K562 (cell line): ENCODE measurements around the gene PRCD. TPM values are rescaled to one million over a fixed set of nuclear protein-coding genes. Genes with fewer than 3 reads are reported as not detected.
A peak's percentile ranks its signal among the peaks of the same experiment; 100 is the strongest.

Experiments used
- ADNP ChIP-seq: fragments of 200-800 bp; sonication (Bioruptor generic); IDR thresholded peaks from 2 replicates; pipeline ENCODE4 v1.6.1; 2016; ENCODE audit warnings: missing genetic modification characterization, missing compliant biosample characterization
- BRD4 ChIP-seq: fragments of 200-600 bp; sonication (generic); IDR thresholded peaks from 2 replicates; pipeline ENCODE4 v1.6.1; 2017; ENCODE audit warnings: inconsistent platforms
- BRF2 ChIP-seq: IDR thresholded peaks from 3 replicates; pipeline ENCODE4 v1.6.1; 2011; ENCODE audit warnings: borderline replicate concordance, mild to moderate bottlenecking; ENCODE audit not compliant: insufficient read length, insufficient read depth
- CHD4 ChIP-seq: fragments of 200-600 bp; sonication (generic); IDR thresholded peaks from 3 replicates; pipeline ENCODE4 v1.6.1; 2012; ENCODE audit warnings: low read depth, mild to moderate bottlenecking, mixed read lengths, low read length, inconsistent platforms; ENCODE audit not compliant: insufficient read depth, insufficient replicate concordance, poor library complexity, severe bottlenecking
- GATA2 ChIP-seq: sonication (generic); formaldehyde crosslinking; IDR thresholded peaks from 2 replicates; pipeline ENCODE4 v1.4.0; 2020; ENCODE audit warnings: mild to moderate bottlenecking, missing genetic modification reagents
- HDAC8 ChIP-seq: fragments of 450-650 bp; IDR thresholded peaks from 2 replicates; pipeline ENCODE4 v1.6.1; 2016; ENCODE audit warnings: mild to moderate bottlenecking, missing genetic modification characterization, moderate library complexity, missing compliant biosample characterization
- RAD21 ChIP-seq, 2 experiments: fragments of 250-450 bp in 1 of 2; fragments of 450-650 bp in 1 of 2; sonication (Bioruptor Pico) in 1 of 2; formaldehyde crosslinking in 1 of 2; IDR thresholded peaks in 1 of 2; conservative IDR thresholded peaks in 1 of 2; 2 replicates each; pipeline versions ENCODE4 v1.4.0 to v1.8.0; 2020 to 2022; ENCODE audit warnings: mild to moderate bottlenecking in 2 of 2, moderate library complexity in 1 of 2
- RBM17 ChIP-seq: fragments of 200-400 bp; formaldehyde crosslinking; IDR thresholded peaks from 2 replicates; pipeline ENCODE4 v1.6.1; 2017; ENCODE audit warnings: low read depth, mild to moderate bottlenecking, low read length, borderline replicate concordance
- SMARCE1 ChIP-seq: fragments of 450-650 bp; IDR thresholded peaks from 2 replicates; pipeline ENCODE4 v1.7.1; 2016; ENCODE audit warnings: mild to moderate bottlenecking
- STAT5B ChIP-seq: fragments of 250-450 bp; sonication (Bioruptor Pico); IDR thresholded peaks from 2 replicates; pipeline ENCODE4 v1.8.0; 2021; ENCODE audit warnings: mild to moderate bottlenecking, inconsistent platforms
- YY1 ChIP-seq, 3 experiments: IDR thresholded peaks; 2 replicates each; pipeline ENCODE4 v1.6.1; 2011; ENCODE audit warnings: low read length in 2 of 3, mild to moderate bottlenecking in 2 of 3, moderate library complexity in 2 of 3, borderline replicate concordance in 1 of 3, control low read depth in 1 of 3, low read depth in 1 of 3; ENCODE audit not compliant: insufficient read depth in 3 of 3, insufficient replicate concordance in 2 of 3, control insufficient read depth in 1 of 3, insufficient read length in 1 of 3; ENCODE audit errors: extremely low read depth in 1 of 3
- ZBTB8A ChIP-seq: fragments of 450-650 bp; IDR thresholded peaks from 2 replicates; pipeline ENCODE4 v1.6.1; 2018; ENCODE audit warnings: mild to moderate bottlenecking, moderate library complexity; ENCODE audit not compliant: partially characterized antibody
- ZFP30 ChIP-seq: fragments of 250-450 bp; sonication (Bioruptor Pico); IDR thresholded peaks from 2 replicates; pipeline ENCODE4 v1.8.0; 2022; ENCODE audit warnings: moderate library complexity, mild to moderate bottlenecking, inconsistent platforms, borderline replicate concordance
- ZNF143 ChIP-seq: sonication (generic); formaldehyde crosslinking; IDR thresholded peaks from 2 replicates; pipeline ENCODE4 v1.9.0; 2022; ENCODE audit warnings: mild to moderate bottlenecking, missing genetic modification reagents
- ZNF76 ChIP-seq: fragments of 250-450 bp; sonication (Bioruptor Pico); IDR thresholded peaks from 2 replicates; pipeline ENCODE4 v1.4.0; 2020; ENCODE audit warnings: mild to moderate bottlenecking, moderate library complexity, borderline replicate concordance
- polyA plus RNA-seq, 8 experiments: library from polyadenylated mRNA; depleted of rRNA in 4 of 8; stranded (reverse) in 5 of 8; unstranded in 3 of 8; fragments of >200 nt; fragmentation: Nextera tagmentation in 2 of 8; fragmentation: Illumina TruSeq in 1 of 8; extraction: Ambion mirVana in 2 of 8; extraction: Trizol in 1 of 8; gene quantifications; 2 replicates each; pipeline versions ENCODE4 v1.2.1 to v1.2.3, GENCODE V29; 2011 to 2014; ENCODE audit warnings: inconsistent platforms in 1 of 8, missing spikeins in 1 of 8
- total RNA-seq, 7 experiments: library from RNA; depleted of rRNA in 6 of 7; stranded (reverse); fragments of >200 nt in 6 of 7; fragmentation: Illumina TruSeq in 2 of 7; extraction: Trizol in 2 of 7; gene quantifications; 2 replicates each; pipeline versions ENCODE4 v1.2.1 to v1.2.3, GENCODE V29; 2011 to 2021; ENCODE audit warnings: low replicate concordance in 1 of 7
- TF ChIP-seq, protein P1 (sequence below): fragments of 450-650 bp; formaldehyde crosslinking; IDR thresholded peaks from 2 replicates; pipeline ENCODE4 v1.4.0; 2022; ENCODE audit warnings: missing genetic modification characterization
- TF ChIP-seq, protein P2 (sequence below): fragments of 250-450 bp; sonication (Bioruptor Pico); IDR thresholded peaks from 2 replicates; pipeline ENCODE4 v1.5.0; 2021
- TF ChIP-seq, protein P3 (sequence below), 2 experiments: fragments of 450-650 bp; IDR thresholded peaks; 2 replicates each; pipeline ENCODE4 v1.6.1; 2018; ENCODE audit warnings: mild to moderate bottlenecking in 2 of 2, low read depth in 1 of 2; ENCODE audit not compliant: partially characterized antibody in 2 of 2

Gene PRCD
- total and polyA plus RNA-seq, 9 of the 15 experiments (the other 6 are each of a cell fraction or from before 2014, with no cell fraction given), result 0.20 to 0.25 (median 0.21) TPM; not detected in 6

- TF ChIP-seq ZNF143 (CRISPR knock-in tag) (no peak), RBM17 (no peak), HDAC8 (tag) (no peak), YY1 (IDR thresholded peaks at IDR 0.05; ENCODE audit: borderline replicate concordance in 1 of 3, control insufficient read depth in 1 of 3, extremely low read depth in 1 of 3, insufficient read depth in 3 of 3, insufficient read length in 1 of 3, insufficient replicate concordance in 2 of 3, low read depth in 1 of 3, low read length in 2 of 3) (no peak), CHD4 (no peak), ZBTB8A (no peak), RAD21 (CRISPR knock-in tag; conservative IDR thresholded peaks at IDR 0.05 in 1 of 2, IDR thresholded peaks at IDR 0.05 in 1 of 2) (no peak), ZNF76 (CRISPR knock-in tag) (no peak), ZFP30 (CRISPR knock-in tag) (no peak), BRD4 (no peak), GATA2 (CRISPR knock-in tag) (no peak), STAT5B (no peak), BRF2 (no peak), ADNP (tag) (0 out of 2 replicates have a peak, but pooled peaks have one; percentile 39), SMARCE1 (peak; percentile 46; the same call in 1 of the 2 replicates)
- TF ChIP-seq, protein P1, sequence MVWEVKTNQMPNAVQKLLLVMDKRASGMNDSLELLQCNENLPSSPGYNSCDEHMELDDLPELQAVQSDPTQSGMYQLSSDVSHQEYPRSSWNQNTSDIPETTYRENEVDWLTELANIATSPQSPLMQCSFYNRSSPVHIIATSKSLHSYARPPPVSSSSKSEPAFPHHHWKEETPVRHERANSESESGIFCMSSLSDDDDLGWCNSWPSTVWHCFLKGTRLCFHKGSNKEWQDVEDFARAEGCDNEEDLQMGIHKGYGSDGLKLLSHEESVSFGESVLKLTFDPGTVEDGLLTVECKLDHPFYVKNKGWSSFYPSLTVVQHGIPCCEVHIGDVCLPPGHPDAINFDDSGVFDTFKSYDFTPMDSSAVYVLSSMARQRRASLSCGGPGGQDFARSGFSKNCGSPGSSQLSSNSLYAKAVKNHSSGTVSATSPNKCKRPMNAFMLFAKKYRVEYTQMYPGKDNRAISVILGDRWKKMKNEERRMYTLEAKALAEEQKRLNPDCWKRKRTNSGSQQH (CRISPR knock-in tag), result no peak
- TF ChIP-seq, protein P2, sequence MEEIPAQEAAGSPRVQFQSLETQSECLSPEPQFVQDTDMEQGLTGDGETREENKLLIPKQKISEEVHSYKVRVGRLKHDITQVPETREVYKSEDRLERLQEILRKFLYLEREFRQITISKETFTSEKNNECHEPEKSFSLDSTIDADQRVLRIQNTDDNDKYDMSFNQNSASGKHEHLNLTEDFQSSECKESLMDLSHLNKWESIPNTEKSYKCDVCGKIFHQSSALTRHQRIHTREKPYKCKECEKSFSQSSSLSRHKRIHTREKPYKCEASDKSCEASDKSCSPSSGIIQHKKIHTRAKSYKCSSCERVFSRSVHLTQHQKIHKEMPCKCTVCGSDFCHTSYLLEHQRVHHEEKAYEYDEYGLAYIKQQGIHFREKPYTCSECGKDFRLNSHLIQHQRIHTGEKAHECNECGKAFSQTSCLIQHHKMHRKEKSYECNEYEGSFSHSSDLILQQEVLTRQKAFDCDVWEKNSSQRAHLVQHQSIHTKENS (CRISPR knock-in tag), result no peak
- TF ChIP-seq, protein P3, sequence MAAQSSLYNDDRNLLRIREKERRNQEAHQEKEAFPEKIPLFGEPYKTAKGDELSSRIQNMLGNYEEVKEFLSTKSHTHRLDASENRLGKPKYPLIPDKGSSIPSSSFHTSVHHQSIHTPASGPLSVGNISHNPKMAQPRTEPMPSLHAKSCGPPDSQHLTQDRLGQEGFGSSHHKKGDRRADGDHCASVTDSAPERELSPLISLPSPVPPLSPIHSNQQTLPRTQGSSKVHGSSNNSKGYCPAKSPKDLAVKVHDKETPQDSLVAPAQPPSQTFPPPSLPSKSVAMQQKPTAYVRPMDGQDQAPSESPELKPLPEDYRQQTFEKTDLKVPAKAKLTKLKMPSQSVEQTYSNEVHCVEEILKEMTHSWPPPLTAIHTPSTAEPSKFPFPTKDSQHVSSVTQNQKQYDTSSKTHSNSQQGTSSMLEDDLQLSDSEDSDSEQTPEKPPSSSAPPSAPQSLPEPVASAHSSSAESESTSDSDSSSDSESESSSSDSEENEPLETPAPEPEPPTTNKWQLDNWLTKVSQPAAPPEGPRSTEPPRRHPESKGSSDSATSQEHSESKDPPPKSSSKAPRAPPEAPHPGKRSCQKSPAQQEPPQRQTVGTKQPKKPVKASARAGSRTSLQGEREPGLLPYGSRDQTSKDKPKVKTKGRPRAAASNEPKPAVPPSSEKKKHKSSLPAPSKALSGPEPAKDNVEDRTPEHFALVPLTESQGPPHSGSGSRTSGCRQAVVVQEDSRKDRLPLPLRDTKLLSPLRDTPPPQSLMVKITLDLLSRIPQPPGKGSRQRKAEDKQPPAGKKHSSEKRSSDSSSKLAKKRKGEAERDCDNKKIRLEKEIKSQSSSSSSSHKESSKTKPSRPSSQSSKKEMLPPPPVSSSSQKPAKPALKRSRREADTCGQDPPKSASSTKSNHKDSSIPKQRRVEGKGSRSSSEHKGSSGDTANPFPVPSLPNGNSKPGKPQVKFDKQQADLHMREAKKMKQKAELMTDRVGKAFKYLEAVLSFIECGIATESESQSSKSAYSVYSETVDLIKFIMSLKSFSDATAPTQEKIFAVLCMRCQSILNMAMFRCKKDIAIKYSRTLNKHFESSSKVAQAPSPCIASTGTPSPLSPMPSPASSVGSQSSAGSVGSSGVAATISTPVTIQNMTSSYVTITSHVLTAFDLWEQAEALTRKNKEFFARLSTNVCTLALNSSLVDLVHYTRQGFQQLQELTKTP (IDR thresholded peaks at IDR 0.05; ENCODE audit: low read depth in 1 of 2, partially characterized antibody in 2 of 2), result peak in 1 of 2 experiments; percentile 27
Observed at GRCh38 chr17:76556765-76557367, 17.0 kb downstream of the PRCD start (continued).
